Right lobe of liver (tissue), 4 donors: ENCODE measurements around the gene CYTIP.

Experiments
- CTCF ChIP-seq, 4 donors: fragments of 200-600 bp in 3 of 4; fragments of 450-650 bp in 1 of 4; IDR thresholded peaks; one replicate each; pipeline versions ENCODE4 v1.5.1 to v1.8.0; 2016 to 2022; ENCODE audit warnings: antibody characterized with exemption in 4 of 4, mild to moderate bottlenecking in 2 of 4
- POLR2A ChIP-seq: fragments of 450-650 bp; IDR thresholded peaks from one replicate; pipeline ENCODE4 v1.6.1; 2017; ENCODE audit warnings: antibody characterized with exemption, mild to moderate bottlenecking
- donor health status: DM: no; HTN: no; CAD: no.
- donor health status: DM: no; HTN: no; CAD: no.
- donor health status: DM: no; HTN: yes; CAD: no.

- TF ChIP-seq CTCF (IDR thresholded peaks at IDR 0.05): peak; percentile 68 to 78 (median 74)
- TF ChIP-seq POLR2A: no peak
These were observed 48.4 kb upstream of the CYTIP start for GRCh38 chr2:157492189-157492773.
